Fibroblast of the aortic adventitia (primary cell): ENCODE data around the gene OR2C1. TPM values are rescaled to one million over a fixed set of nuclear protein-coding genes. Genes with fewer than 3 reads are reported as not detected.

ENCODE experiments used
- DNase-seq: peaks from one replicate; pipeline ENCODE4 v3.0.0-alpha.2; 2010; ENCODE audit warnings: low read depth
- H3K4me3 ChIP-seq: 2 replicates; pipeline ENCODE4 v1.5.1; 2011; ENCODE audit warnings: low read depth, mild to moderate bottlenecking, control low read depth, low read length, moderate library complexity
- CTCF ChIP-seq: IDR thresholded peaks from 2 replicates; pipeline ENCODE4 v1.5.1; 2011; ENCODE audit warnings: mild to moderate bottlenecking, low read length, control low read depth, inconsistent platforms; ENCODE audit not compliant: insufficient read depth
- total RNA-seq: library from RNA; depleted of rRNA; stranded (reverse); fragments of >200 nt; gene quantifications from 2 replicates; pipeline ENCODE4 v1.2.3, GENCODE V29; 2012; ENCODE audit warnings: low replicate concordance

The OR2C1 gene
- total RNA-seq, 1 donor, result 0.09 TPM

DNA sequence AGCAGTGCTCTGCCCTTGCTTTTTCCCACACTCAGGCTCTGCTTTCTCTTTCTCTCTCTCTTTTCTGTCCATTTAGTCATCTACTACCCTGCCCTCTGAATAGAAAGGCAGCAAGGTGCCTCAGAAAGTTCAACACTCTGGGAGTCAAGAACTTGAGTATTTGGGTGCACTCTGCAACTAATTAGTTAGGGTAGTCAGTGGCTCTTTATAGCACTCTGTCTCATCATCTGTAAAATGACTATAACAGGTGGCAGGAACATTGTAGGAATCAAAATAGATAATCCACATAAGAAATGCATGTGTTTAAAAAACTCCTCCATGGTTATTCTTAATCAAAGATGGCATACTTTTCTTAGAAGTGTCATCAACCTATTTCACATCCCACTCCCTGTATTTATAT is 7.2 kb downstream of the OR2C1 start:
- no peak for DNase-seq
- no peak overlapping the region for H3K4me3 ChIP-seq
- no peak for TF ChIP-seq CTCF

- TF ChIP-seq CTCF, result no peak
- H3K4me3 ChIP-seq, result no peak overlapping the region
- no peak for DNase-seq
Observed at GRCh38 chr16:3363793-3364192, 8.1 kb downstream of the OR2C1 start.

DNA sequence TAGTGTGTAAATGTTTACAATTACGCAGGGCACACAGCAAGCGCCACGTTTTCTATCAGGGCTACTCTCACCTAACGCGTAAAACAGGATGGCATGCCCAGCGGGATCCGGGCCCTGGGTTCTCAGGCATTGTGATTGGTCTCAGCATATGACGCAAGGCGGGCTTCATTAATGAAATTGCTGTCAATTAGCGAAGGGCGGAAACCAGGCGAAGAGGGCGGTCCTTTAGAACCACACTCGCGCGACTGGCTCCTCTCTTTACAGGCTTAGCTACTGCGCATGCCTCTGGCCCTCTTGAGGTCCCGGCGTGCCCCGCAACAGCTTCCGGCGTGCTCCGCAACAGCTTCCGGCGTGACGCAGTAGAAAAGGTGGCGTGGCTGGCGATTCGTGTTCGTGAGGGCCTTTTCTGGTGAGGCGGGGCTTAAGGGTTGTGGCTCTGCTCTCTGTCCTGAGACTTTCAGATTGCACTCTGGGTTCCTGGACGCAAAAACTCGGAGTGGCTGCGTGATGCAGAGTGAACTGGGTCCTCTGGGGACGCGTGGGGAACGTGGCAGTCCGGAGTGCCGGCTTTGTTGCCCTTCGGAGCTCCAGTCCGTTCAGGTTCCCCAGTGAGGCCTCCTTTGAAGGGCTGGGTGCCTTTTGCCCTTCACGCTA is 9.2 kb downstream of the OR2C1 start:
- TF ChIP-seq CTCF, result no peak
- DNase-seq, result peak; percentile 94
- peak overlapping the region; percentile 76 for H3K4me3 ChIP-seq

GRCh38 chr16:3369073-3369472 is 13.4 kb downstream of the OR2C1 start:
- no peak for DNase-seq
- TF ChIP-seq CTCF, result no peak
- H3K4me3 ChIP-seq, result no peak overlapping the region

DNA sequence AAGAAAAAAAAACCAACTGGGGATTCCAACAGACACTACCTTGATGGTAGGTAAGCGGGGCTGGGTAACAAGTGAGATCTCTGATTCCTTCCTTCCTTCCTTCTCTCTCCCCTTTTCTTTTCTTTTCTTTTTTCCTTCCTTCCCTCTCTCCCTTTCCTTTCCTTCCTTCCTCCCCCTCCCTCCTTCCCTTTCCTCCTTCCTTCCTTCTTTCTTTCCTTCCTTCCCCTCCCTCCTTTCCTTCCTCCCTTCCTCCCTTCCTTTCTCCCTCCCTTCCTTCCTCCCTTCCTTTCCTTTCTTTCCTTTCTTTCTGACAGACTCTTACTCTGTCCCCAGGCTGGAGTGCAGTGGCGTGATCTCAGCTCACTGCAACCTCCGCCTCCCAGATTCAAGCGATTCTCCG is 20.0 kb downstream of the OR2C1 start:
- no peak overlapping the region for H3K4me3 ChIP-seq
- TF ChIP-seq CTCF, result no peak
- no peak for DNase-seq

GRCh38 chr16:3377917-3378316 is 22.2 kb downstream of the OR2C1 start:
- DNase-seq, result no peak
- H3K4me3 ChIP-seq, result no peak overlapping the region
- no peak for TF ChIP-seq CTCF

GRCh38 chr16:3383045-3383448 is 27.4 kb downstream of the OR2C1 start:
- no peak overlapping the region for H3K4me3 ChIP-seq
- TF ChIP-seq CTCF, result no peak
- DNase-seq, result peak; percentile 1
